Measurements from ENCODE around the gene CBS.

- TF ChIP-seq, protein P1, sequence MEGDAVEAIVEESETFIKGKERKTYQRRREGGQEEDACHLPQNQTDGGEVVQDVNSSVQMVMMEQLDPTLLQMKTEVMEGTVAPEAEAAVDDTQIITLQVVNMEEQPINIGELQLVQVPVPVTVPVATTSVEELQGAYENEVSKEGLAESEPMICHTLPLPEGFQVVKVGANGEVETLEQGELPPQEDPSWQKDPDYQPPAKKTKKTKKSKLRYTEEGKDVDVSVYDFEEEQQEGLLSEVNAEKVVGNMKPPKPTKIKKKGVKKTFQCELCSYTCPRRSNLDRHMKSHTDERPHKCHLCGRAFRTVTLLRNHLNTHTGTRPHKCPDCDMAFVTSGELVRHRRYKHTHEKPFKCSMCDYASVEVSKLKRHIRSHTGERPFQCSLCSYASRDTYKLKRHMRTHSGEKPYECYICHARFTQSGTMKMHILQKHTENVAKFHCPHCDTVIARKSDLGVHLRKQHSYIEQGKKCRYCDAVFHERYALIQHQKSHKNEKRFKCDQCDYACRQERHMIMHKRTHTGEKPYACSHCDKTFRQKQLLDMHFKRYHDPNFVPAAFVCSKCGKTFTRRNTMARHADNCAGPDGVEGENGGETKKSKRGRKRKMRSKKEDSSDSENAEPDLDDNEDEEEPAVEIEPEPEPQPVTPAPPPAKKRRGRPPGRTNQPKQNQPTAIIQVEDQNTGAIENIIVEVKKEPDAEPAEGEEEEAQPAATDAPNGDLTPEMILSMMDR (IDR thresholded peaks at IDR 0.05) = no peak
- TF ChIP-seq EZH2 (IDR thresholded peaks at IDR 0.05; ENCODE audit: borderline replicate concordance, insufficient read depth, low read depth, low read length, poor library complexity, severe bottlenecking) = no peak
Observed at GRCh38 chr21:43034826-43035225, 40.8 kb downstream of the CBS start.
